ENCODE results near the gene COL19A1. TPM values are rescaled to one million over a fixed set of nuclear protein-coding genes. Genes with fewer than 3 reads are reported as not detected.

COL19A1 gene
- total and polyA plus RNA-seq, 2 experiments from 2014 or later, result not detected

GRCh38 chr6:70162972-70163371 is 296.6 kb downstream of the COL19A1 start:
- Mint-ChIP-seq H3K27ac (no peak overlapping the region), H3K27me3 (ENCODE audit: insufficient read depth, low read depth, poor library complexity) (peaks cover 2% of the 10 kb centered on the region), H3K36me3 (ENCODE audit: low read depth) (no peaks in the 10 kb centered on the region), H3K4me3 (no peak overlapping the region), H3K9me3 (no peaks in the 10 kb centered on the region), H3K4me1 (peaks cover 4% of the 10 kb centered on the region; the same call in 2 of the 3 replicates)
- H2AFZ ChIP-seq, result no peak overlapping the region
- H4K20me1 ChIP-seq (replicated peaks; ENCODE audit: insufficient read depth), result no peaks in the 10 kb centered on the region
- DNase-seq (ENCODE audit: low spot score) (no peak), ATAC-seq (no peak)
- H3F3A ChIP-seq (replicated peaks; ENCODE audit: low read depth), result no peaks in the 10 kb centered on the region
- H3K79me2 ChIP-seq (replicated peaks; ENCODE audit: insufficient read depth), result no peaks in the 10 kb centered on the region
- no peak overlapping the region for H3K4me3 ChIP-seq
- no peak overlapping the region for H3K27ac ChIP-seq (ENCODE audit: low read depth)
- H3K4me1 ChIP-seq (ENCODE audit: insufficient read depth), result no peaks in the 10 kb centered on the region
- H3K9me2 ChIP-seq (ENCODE audit: insufficient read depth), result no peaks in the 10 kb centered on the region
- TF ChIP-seq ZNF114 (CRISPR knock-in tag; IDR thresholded peaks at IDR 0.05) (no peak), STAT1 (IDR thresholded peaks at IDR 0.05; ENCODE audit: unreplicated experiment) (no peak), NANOG (IDR thresholded peaks at IDR 0.05; ENCODE audit: borderline replicate concordance) (no peak), CREB1 (CRISPR knock-in tag; IDR thresholded peaks at IDR 0.05; ENCODE audit: low read depth) (no peak)
- H3K36me3 ChIP-seq (ENCODE audit: insufficient read depth), result no peaks in the 10 kb centered on the region
- no peak overlapping the region for H3K4me2 ChIP-seq
- H3K27me3 ChIP-seq (ENCODE audit: insufficient read depth), result no peaks in the 10 kb centered on the region

GRCh38 chr6:70163795-70164194 is 297.4 kb downstream of the COL19A1 start:
- H3K9me2 ChIP-seq (ENCODE audit: insufficient read depth), result no peaks in the 10 kb centered on the region
- peaks cover 4% of the 10 kb centered on the region; the same call in 2 of the 3 replicates for H3K4me1 Mint-ChIP-seq
- H3K36me3 ChIP-seq (ENCODE audit: insufficient read depth), result no peaks in the 10 kb centered on the region
- TF ChIP-seq POLR2AphosphoS5 (IDR thresholded peaks at IDR 0.05; ENCODE audit: low read depth) (no peak), CTCF (conservative IDR thresholded peaks at IDR 0.05; ENCODE audit: low read depth in 2 of 2) (no peak), JUNB (IDR thresholded peaks at IDR 0.05; ENCODE audit: unreplicated experiment) (no peak), EZH2phosphoT487 (IDR thresholded peaks at IDR 0.05; ENCODE audit: unreplicated experiment) (no peak), ZNF114 (CRISPR knock-in tag; IDR thresholded peaks at IDR 0.05) (no peak), CREB1 (CRISPR knock-in tag; IDR thresholded peaks at IDR 0.05; ENCODE audit: low read depth) (no peak), REST (IDR thresholded peaks at IDR 0.05; ENCODE audit: unreplicated experiment) (no peak), NANOG (IDR thresholded peaks at IDR 0.05; ENCODE audit: borderline replicate concordance) (no peak), ETS1 (IDR thresholded peaks at IDR 0.05) (no peak), EZH2 (IDR thresholded peaks at IDR 0.05; ENCODE audit: low read depth, unreplicated experiment) (no peak)
- H3K27ac Mint-ChIP-seq, result no peak overlapping the region
- peaks cover 2% of the 10 kb centered on the region for H3K27me3 Mint-ChIP-seq (ENCODE audit: insufficient read depth, low read depth, poor library complexity)
- no peaks in the 10 kb centered on the region for H4K20me1 ChIP-seq (replicated peaks; ENCODE audit: insufficient read depth)
- H3K27ac ChIP-seq (ENCODE audit: low read depth), result no peak overlapping the region
- H3F3A ChIP-seq (replicated peaks; ENCODE audit: low read depth), result no peaks in the 10 kb centered on the region
- no peak overlapping the region for H3K4me3 ChIP-seq
- DNase-seq (ENCODE audit: low spot score) (no peak), ATAC-seq (no peak)
- H3K36me3 Mint-ChIP-seq (ENCODE audit: low read depth), result no peaks in the 10 kb centered on the region
- H3K4me3 Mint-ChIP-seq, result no peak overlapping the region
- H3K79me2 ChIP-seq (replicated peaks; ENCODE audit: insufficient read depth), result no peaks in the 10 kb centered on the region
- H2AFZ ChIP-seq, result no peak overlapping the region
- H3K4me1 ChIP-seq (ENCODE audit: insufficient read depth), result no peaks in the 10 kb centered on the region
- H3K27me3 ChIP-seq (ENCODE audit: insufficient read depth), result no peaks in the 10 kb centered on the region
- no peaks in the 10 kb centered on the region for H3K9me3 Mint-ChIP-seq
- no peak overlapping the region for H3K4me2 ChIP-seq

Data from GM23338 (cell line).